Testis (tissue), 3 donors: ENCODE data around the gene EEF1A2. TPM values are rescaled to one million over a fixed set of nuclear protein-coding genes. Genes with fewer than 3 reads are reported as not detected.

ENCODE experiments used
- DNase-seq: peaks from one replicate; pipeline ENCODE4 v3.0.0-alpha.2; 2019
- H3K27ac ChIP-seq, 2 donors: fragments of 200-600 bp; sonication (generic); one replicate each; pipeline ENCODE4 v1.5.1; 2019
- H3K27me3 ChIP-seq: fragments of 200-600 bp; sonication (generic); one replicate; pipeline ENCODE4 v1.5.1; 2019
- H3K36me3 ChIP-seq: fragments of 200-600 bp; sonication (generic); one replicate; pipeline ENCODE4 v1.5.1; 2017; ENCODE audit warnings: low read depth; ENCODE audit errors: missing control alignments
- H3K4me1 ChIP-seq: fragments of 200-600 bp; sonication (generic); one replicate; pipeline ENCODE4 v1.5.1; 2019
- H3K4me3 ChIP-seq, 2 donors: fragments of 200-600 bp; sonication (generic); one replicate each; pipeline ENCODE4 v1.5.1; 2017 to 2019
- H3K9me3 ChIP-seq: fragments of 200-600 bp; sonication (generic); one replicate; pipeline ENCODE4 v1.5.1; 2017
- CTCF ChIP-seq, 3 experiments: fragments of 450-650 bp in 2 of 3; fragments of 200-600 bp in 1 of 3; sonication (generic) in 1 of 3; IDR thresholded peaks; one replicate each; pipeline ENCODE4 v1.5.1; 2016 to 2019; ENCODE audit warnings: antibody characterized with exemption in 3 of 3, mild to moderate bottlenecking in 2 of 3, moderate library complexity in 1 of 3
- POLR2A ChIP-seq: fragments of 450-650 bp; IDR thresholded peaks from one replicate; pipeline ENCODE4 v1.6.1; 2017; ENCODE audit warnings: antibody characterized with exemption, mild to moderate bottlenecking, moderate library complexity
- WGBS, 2 donors: methylation state at CpG; one replicate each; pipeline ENCODE4 v1.1.5; 2018; 5-methylcytosine and 5-hydroxymethylcytosine counted together
- intact Hi-C: fragments of 100-400 bp; cut with DNase I; formaldehyde crosslinking; loops from one replicate; pipeline ENCODE4 v1.15.1; 2023; ENCODE audit warnings: low total_unique reads
- polyA plus RNA-seq: library from polyadenylated mRNA; stranded (reverse); fragments of 350-450 nt; fragmentation: Illumina TruSeq; extraction: RNeasy Lipid Tissue Mini Kit (QIAGEN cat#74804); gene quantifications from one replicate; pipeline ENCODE4 v1.2.3, GENCODE V29; 2014; ENCODE audit warnings: low read depth, low replicate concordance; ENCODE audit not compliant: insufficient read depth
- total RNA-seq, 2 donors: library from RNA; depleted of rRNA; stranded (reverse); fragments of >200 nt; gene quantifications; one replicate each; pipeline ENCODE4 v1.2.3, GENCODE V29; 2016

The EEF1A2 gene
- total and polyA plus RNA-seq, 3 donors from 2014 or later: 9.8 to 19.1 (median 15.9) TPM

- no peaks in the 10 kb centered on the region for H3K4me1 ChIP-seq
- TF ChIP-seq CTCF (IDR thresholded peaks at IDR 0.05): no peak
- TF ChIP-seq POLR2A: no peak
- 91 to 94% methylated on average over 3 of the region's 3 CpGs for WGBS, 2 donors
Observed at GRCh38 chr20:63513207-63513606, 14.3 kb upstream of the EEF1A2 start.

DNA sequence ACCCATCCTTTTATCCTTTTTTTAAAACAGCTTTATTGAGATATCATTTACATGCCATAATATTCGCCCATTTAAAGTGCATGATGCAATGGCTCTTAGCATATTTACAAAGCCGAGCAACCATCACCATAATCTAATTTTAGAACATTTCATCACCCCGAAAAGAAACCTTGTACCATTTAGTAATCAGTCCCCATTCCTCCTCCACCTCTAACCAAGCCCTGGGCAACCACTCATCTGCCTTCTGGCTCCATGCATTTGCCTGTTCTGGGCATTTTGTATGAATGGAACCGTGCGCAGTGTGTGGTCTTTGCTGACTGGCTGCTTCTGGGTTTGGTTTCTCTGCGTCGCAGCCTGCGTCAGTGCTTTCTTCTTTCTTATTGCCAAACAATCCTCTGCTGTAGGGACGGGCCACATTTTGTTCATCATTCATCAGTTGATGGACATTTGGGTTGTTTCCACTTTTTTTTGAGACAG, 10.2 kb upstream of the EEF1A2 start:
- no peaks in the 10 kb centered on the region for H3K9me3 ChIP-seq
- H3K27ac ChIP-seq: no peak overlapping the region
- TF ChIP-seq CTCF (IDR thresholded peaks at IDR 0.05) (no peak), POLR2A (no peak)
- H3K36me3 ChIP-seq: no peaks in the 10 kb centered on the region
- WGBS, 2 donors: 78 to 91% methylated on average over 9 of the region's 9 CpGs
- DNase-seq: no peak
- no peaks in the 10 kb centered on the region for H3K4me1 ChIP-seq
- no peaks in the 10 kb centered on the region for H3K27me3 ChIP-seq
- no peak overlapping the region for H3K4me3 ChIP-seq
- intact Hi-C loops: no loop called here

More at GRCh38 chr20:63513207-63513606, 14.3 kb upstream of the EEF1A2 start:
- Histone ChIP-seq H3K36me3 (no peaks in the 10 kb centered on the region), H3K9me3 (no peaks in the 10 kb centered on the region), H3K4me3 (no peak overlapping the region), H3K27me3 (no peaks in the 10 kb centered on the region), H3K27ac (no peak overlapping the region)
- intact Hi-C loops: no loop called here
- DNase-seq: no peak

- H3K27me3 ChIP-seq: no peaks in the 10 kb centered on the region
- intact Hi-C loops: no loop called here
- 86 to 91% methylated on average over 33 of the region's 33 CpGs for WGBS, 2 donors
- H3K36me3 ChIP-seq: no peaks in the 10 kb centered on the region
- no peaks in the 10 kb centered on the region for H3K9me3 ChIP-seq
- no peak overlapping the region for H3K27ac ChIP-seq
- DNase-seq: no peak
- H3K4me3 ChIP-seq: no peak overlapping the region
- H3K4me1 ChIP-seq: no peaks in the 10 kb centered on the region
- TF ChIP-seq CTCF (IDR thresholded peaks at IDR 0.05): no peak
- no peak for TF ChIP-seq POLR2A
Observed at GRCh38 chr20:63508072-63508768, 9.3 kb upstream of the EEF1A2 start.

DNA sequence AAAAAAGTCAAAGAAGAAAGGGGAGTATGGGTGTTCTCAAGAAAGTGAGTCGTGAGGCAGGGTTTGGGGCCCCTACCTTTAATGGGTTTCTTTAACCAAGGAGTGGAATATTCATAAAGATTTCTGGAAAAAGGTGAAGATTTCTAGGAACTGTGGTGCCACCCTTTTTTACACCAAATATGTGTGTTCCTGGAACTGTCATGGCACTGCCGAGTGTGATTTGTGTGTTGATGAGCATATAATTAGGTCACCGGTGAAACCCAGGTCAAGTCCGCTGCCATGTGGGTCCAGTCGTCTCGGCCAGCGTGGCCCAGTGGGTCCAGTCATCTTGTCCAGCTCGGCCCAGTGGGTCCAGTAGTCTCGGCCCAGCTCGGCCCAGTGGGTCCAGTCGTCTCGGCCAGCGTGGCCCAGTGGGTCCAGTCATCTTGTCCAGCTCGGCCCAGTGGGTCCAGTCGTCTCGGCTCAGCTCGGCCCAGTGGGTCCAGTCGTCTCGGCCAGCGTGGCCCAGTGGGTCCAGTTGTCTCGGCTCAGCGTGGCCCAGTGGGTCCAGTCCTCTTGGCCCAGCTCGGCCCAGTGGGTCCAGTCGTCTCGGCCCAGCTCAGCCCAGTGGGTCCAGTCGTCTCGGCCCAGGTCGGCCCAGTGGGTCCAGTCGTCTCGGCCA, 8.3 kb upstream of the EEF1A2 start:
- H3K27ac ChIP-seq: no peak overlapping the region
- no peaks in the 10 kb centered on the region for H3K9me3 ChIP-seq
- no peaks in the 10 kb centered on the region for H3K4me1 ChIP-seq
- no peak overlapping the region for H3K4me3 ChIP-seq
- H3K27me3 ChIP-seq: no peaks in the 10 kb centered on the region
- TF ChIP-seq POLR2A (no peak), CTCF (IDR thresholded peaks at IDR 0.05) (no peak)
- WGBS, 2 donors: 92% methylated on average over 27 to 30 of the region's 30 CpGs
- no peak for DNase-seq
- H3K36me3 ChIP-seq: no peaks in the 10 kb centered on the region
- intact Hi-C loops: no loop called here
